Activated CD4-positive, CD25-positive, alpha-beta regulatory T cell treated with anti-CD3 and anti-CD28 coated beads, Interleukin-2, amount 50 U/mL, for 72 hours (primary cell): Measurements from ENCODE around the gene NECAP2.
"Not testable (repeated sequence)": the region's sequence is repeated elsewhere in the genome, so short reads cannot be mapped to it uniquely, and the experiment has no call there.

Experiments
- DNase-seq: peaks from one replicate; pipeline ENCODE4 v3.0.0; 2021

NECAP2 gene

GRCh38 chr1:16430606-16431005 is 9.9 kb upstream of the NECAP2 start:
- no peak for DNase-seq

GRCh38 chr1:16433030-16433429 is 7.5 kb upstream of the NECAP2 start:
- no peak for DNase-seq

GRCh38 chr1:16434007-16434406 is 6.5 kb upstream of the NECAP2 start:
- DNase-seq: no peak

- no peak for DNase-seq
Measured at GRCh38 chr1:16434501-16434900, 6.0 kb upstream of the NECAP2 start.

- DNase-seq: no peak
Measured at GRCh38 chr1:16436946-16437474, 3.5 kb upstream of the NECAP2 start, which contains the start of gene SPATA21. SPATA21 (minus strand) TSS chr1:16437424; CDS start chr1:16431371, 6,053 bp downstream.

GRCh38 chr1:16438516-16438915 is 2.0 kb upstream of the NECAP2 start:
- DNase-seq: no peak

GRCh38 chr1:16438924-16439323 is 1.6 kb upstream of the NECAP2 start:
- no peak for DNase-seq

GRCh38 chr1:16440131-16440469 is 424 bp upstream of the NECAP2 start:
- DNase-seq: no peak

- DNase-seq: no peak
Measured at GRCh38 chr1:16441282-16441665, 750 bp downstream of the NECAP2 start.

- no peak for DNase-seq
Measured at GRCh38 chr1:16442265-16442664, 1.7 kb downstream of the NECAP2 start.

- no peak for DNase-seq
Measured at GRCh38 chr1:16442941-16443340, 2.4 kb downstream of the NECAP2 start.

- DNase-seq: no peak
Measured at GRCh38 chr1:16443975-16444770, 3.6 kb downstream of the NECAP2 start.

- DNase-seq: no peak
Measured at GRCh38 chr1:16445052-16445451, 4.5 kb downstream of the NECAP2 start.

GRCh38 chr1:16446116-16446515 is 5.6 kb downstream of the NECAP2 start:
- no peak for DNase-seq

- no peak for DNase-seq
Measured at GRCh38 chr1:16447641-16448040, 7.1 kb downstream of the NECAP2 start.

GRCh38 chr1:16449065-16449464 is 8.5 kb downstream of the NECAP2 start:
- no peak for DNase-seq

- no peak for DNase-seq
Measured at GRCh38 chr1:16449666-16450065, 9.1 kb downstream of the NECAP2 start.

GRCh38 chr1:16450863-16451481 is 10.4 kb downstream of the NECAP2 start:
- DNase-seq: no peak

GRCh38 chr1:16451841-16452528 is 11.5 kb downstream of the NECAP2 start:
- no peak for DNase-seq

- DNase-seq: not testable (repeated sequence)
Measured at GRCh38 chr1:16454909-16455308, 14.4 kb downstream of the NECAP2 start.

- DNase-seq: not testable (repeated sequence)
Measured at GRCh38 chr1:16456151-16456550, 15.6 kb downstream of the NECAP2 start.

GRCh38 chr1:16458831-16459230 is 18.3 kb downstream of the NECAP2 start:
- DNase-seq: no peak

GRCh38 chr1:16459352-16459925 is 18.9 kb downstream of the NECAP2 start:
- no peak for DNase-seq
